A673 (cell line): ENCODE measurements around the gene KRTAP5-3. TPM values are rescaled to one million over a fixed set of nuclear protein-coding genes. Genes with fewer than 3 reads are reported as not detected.

Experiments used
- BruUV-seq: library from RNA; stranded (reverse); fragments of 400-500 nt; replicated peaks from 2 replicates; lab custom pipeline; 2021; lab: Mats Ljungman, UMichigan
- CTCF ChIA-PET: fragments of 300-600 bp; sonication (Branson Sonifier 250); formaldehyde crosslinking; loops from one replicate; lab custom pipeline; 2022; ENCODE audit warnings: antibody characterized with exemption; lab: Charles Lee
- POLR2A ChIA-PET: fragments of 300-600 bp; sonication (Branson Sonifier 250); formaldehyde crosslinking; loops from one replicate; lab custom pipeline; 2022; ENCODE audit warnings: antibody characterized with exemption; ENCODE audit not compliant: low non-redundant PET; lab: Charles Lee
- DNase-seq: peaks from one replicate; pipeline ENCODE4 v3.0.0-alpha.2; 2015; ENCODE audit warnings: low spot score
- H3K27ac ChIP-seq: fragments of 200-600 bp; sonication (generic); 2 replicates; pipeline ENCODE4 v1.5.1; 2016; ENCODE audit warnings: mixed run types, low read depth, mild to moderate bottlenecking, mixed read lengths, antibody characterized with exemption, low read length; ENCODE audit not compliant: poor library complexity, severe bottlenecking
- H3K27me3 ChIP-seq: fragments of 200-600 bp; sonication (generic); replicated peaks from 2 replicates; pipeline ENCODE4 v1.6.1; 2017; ENCODE audit warnings: mixed run types, low read depth, mild to moderate bottlenecking, mixed read lengths, antibody characterized with exemption, low read length; ENCODE audit not compliant: insufficient read depth, poor library complexity
- H3K36me3 ChIP-seq: fragments of 200-600 bp; sonication (generic); 2 replicates; pipeline ENCODE4 v1.6.1; 2016; ENCODE audit warnings: mixed run types, mild to moderate bottlenecking, mixed read lengths, antibody characterized with exemption, low read length; ENCODE audit not compliant: insufficient read depth, poor library complexity, severe bottlenecking
- H3K4me1 ChIP-seq: fragments of 200-600 bp; sonication (generic); 2 replicates; pipeline ENCODE4 v1.6.1; 2017; ENCODE audit warnings: mixed run types, mild to moderate bottlenecking, mixed read lengths, antibody characterized with exemption, low read length; ENCODE audit not compliant: insufficient read depth, poor library complexity, severe bottlenecking
- H3K4me3 ChIP-seq: fragments of 200-600 bp; sonication (generic); 2 replicates; pipeline ENCODE4 v1.5.1; 2016; ENCODE audit warnings: low read depth, mixed run types, mild to moderate bottlenecking, mixed read lengths, low read length; ENCODE audit not compliant: poor library complexity, severe bottlenecking
- H3K9me3 ChIP-seq: fragments of 200-600 bp; sonication (generic); 2 replicates; pipeline ENCODE4 v1.6.1; 2016; ENCODE audit warnings: mixed run types, low read depth, mild to moderate bottlenecking, mixed read lengths, antibody characterized with exemption, low read length; ENCODE audit not compliant: poor library complexity, severe bottlenecking
- EZH2 ChIP-seq: fragments of 200-600 bp; sonication (generic); IDR thresholded peaks from 2 replicates; pipeline ENCODE4 v1.6.1; 2017; ENCODE audit warnings: borderline replicate concordance, low read depth, mild to moderate bottlenecking, mixed read lengths, antibody characterized with exemption, low read length; ENCODE audit not compliant: poor library complexity, severe bottlenecking
- intact Hi-C: fragments of 100-400 bp; cut with micrococcal nuclease; formaldehyde crosslinking; loops from one replicate; pipeline ENCODE4 v1.10.0; 2022; ENCODE audit not compliant: unreplicated experiment
- total RNA-seq: library from RNA; stranded (reverse); gene quantifications from 2 replicates; pipeline ENCODE4 v1.2.3, GENCODE V29; 2021
- TF ChIP-seq, protein P1 (sequence below): fragments of 300-800, 200-600 bp; sonication (generic); conservative IDR thresholded peaks from 2 replicates; pipeline ENCODE4 v1.5.1; 2017; ENCODE audit warnings: low read depth, mild to moderate bottlenecking, antibody characterized with exemption, low read length, moderate library complexity, mixed read lengths

The KRTAP5-3 gene
- total RNA-seq, 1 experiment from 2014 or later, result not detected

- H3K4me1 ChIP-seq, result no peaks in the 10 kb centered on the region
- H3K4me3 ChIP-seq, result no peak overlapping the region
- H3K27ac ChIP-seq, result no peak overlapping the region
- TF ChIP-seq EZH2, result no peak
- TF ChIP-seq, protein P1, sequence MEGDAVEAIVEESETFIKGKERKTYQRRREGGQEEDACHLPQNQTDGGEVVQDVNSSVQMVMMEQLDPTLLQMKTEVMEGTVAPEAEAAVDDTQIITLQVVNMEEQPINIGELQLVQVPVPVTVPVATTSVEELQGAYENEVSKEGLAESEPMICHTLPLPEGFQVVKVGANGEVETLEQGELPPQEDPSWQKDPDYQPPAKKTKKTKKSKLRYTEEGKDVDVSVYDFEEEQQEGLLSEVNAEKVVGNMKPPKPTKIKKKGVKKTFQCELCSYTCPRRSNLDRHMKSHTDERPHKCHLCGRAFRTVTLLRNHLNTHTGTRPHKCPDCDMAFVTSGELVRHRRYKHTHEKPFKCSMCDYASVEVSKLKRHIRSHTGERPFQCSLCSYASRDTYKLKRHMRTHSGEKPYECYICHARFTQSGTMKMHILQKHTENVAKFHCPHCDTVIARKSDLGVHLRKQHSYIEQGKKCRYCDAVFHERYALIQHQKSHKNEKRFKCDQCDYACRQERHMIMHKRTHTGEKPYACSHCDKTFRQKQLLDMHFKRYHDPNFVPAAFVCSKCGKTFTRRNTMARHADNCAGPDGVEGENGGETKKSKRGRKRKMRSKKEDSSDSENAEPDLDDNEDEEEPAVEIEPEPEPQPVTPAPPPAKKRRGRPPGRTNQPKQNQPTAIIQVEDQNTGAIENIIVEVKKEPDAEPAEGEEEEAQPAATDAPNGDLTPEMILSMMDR, result no peak
- ChIA-PET CTCF (no interaction called here), POLR2A (no interaction called here)
- H3K27me3 ChIP-seq, result no peaks in the 10 kb centered on the region
- no peaks in the 10 kb centered on the region for H3K9me3 ChIP-seq
- intact Hi-C loops, result no loop called here
- no peak for DNase-seq
- H3K36me3 ChIP-seq, result no peaks in the 10 kb centered on the region
- BruUV-seq, result no TSS peak
Measured at GRCh38 chr11:1651411-1651980, 43.2 kb upstream of the KRTAP5-3 start.

DNA sequence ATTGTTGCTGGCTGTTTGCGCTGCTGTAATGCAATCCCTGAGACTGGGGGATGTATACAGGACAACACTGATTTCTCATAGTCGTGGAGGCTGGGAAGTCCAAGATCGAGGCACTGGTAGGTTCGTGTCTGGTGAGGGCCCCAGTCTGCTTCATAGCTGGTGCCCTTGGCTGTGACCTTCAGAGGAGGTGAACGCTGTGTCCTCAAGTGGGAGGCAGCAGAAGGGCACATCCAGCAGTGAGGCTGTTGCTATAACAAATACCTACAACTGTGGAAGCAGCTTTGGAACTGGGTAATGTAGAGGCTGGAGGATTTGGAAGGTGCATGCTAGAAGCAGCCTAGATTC is 42.6 kb upstream of the KRTAP5-3 start:
- H3K4me3 ChIP-seq, result no peak overlapping the region
- no peaks in the 10 kb centered on the region for H3K36me3 ChIP-seq
- no TSS peak for BruUV-seq
- H3K4me1 ChIP-seq, result no peaks in the 10 kb centered on the region
- ChIA-PET POLR2A (no interaction called here), CTCF (no interaction called here)
- intact Hi-C loops, result no loop called here
- no peaks in the 10 kb centered on the region for H3K27me3 ChIP-seq
- no peak for DNase-seq
- H3K27ac ChIP-seq, result no peak overlapping the region
- TF ChIP-seq, protein P1, result no peak
- no peak for TF ChIP-seq EZH2
- H3K9me3 ChIP-seq, result no peaks in the 10 kb centered on the region

DNA sequence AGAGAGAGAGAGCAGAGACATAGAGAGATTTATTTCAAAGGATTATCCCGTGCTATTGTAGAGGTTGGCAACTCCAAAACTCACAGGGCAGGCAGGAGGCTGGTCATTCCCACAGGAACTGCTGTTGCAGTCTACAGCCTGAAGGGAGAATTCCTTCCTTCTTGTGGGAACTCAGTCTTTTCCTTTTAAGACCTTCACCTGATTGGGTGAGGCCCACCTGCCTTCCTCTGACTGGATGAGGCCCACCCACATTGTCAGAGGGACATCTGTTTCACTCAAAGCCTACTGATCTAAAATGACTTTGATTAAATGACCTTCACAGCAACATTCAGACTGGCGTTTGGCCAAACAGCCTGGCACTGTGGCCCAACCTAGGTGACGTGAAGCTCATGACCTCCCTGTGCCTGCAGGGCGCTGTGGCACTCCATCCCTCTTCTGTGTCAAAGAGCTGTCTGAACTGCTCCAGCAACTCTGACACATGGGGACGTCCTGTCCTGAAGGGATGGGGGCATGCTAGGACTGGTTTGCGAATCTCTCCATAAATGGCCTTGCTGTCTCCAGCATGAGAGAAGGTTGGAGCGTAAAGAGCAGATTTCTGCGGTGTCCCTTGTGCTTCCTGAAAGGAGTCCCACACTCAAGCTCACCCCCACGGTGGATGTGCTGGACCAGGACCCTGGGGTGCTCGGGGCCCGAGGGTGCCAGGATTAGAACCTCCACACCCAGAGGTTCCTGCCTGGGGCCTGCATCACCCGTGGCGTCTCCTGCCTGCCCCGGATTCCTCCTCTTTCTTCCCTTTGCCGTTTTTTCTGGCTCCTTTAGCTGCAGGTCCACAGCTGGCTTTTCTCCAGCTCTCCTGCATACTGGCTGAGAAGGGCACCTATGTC is 42.0 kb upstream of the KRTAP5-3 start:
- BruUV-seq, result no TSS peak
- intact Hi-C loops, result no loop called here
- POLR2A ChIA-PET, result no interaction called here
- no peaks in the 10 kb centered on the region for H3K9me3 ChIP-seq
- no peaks in the 10 kb centered on the region for H3K27me3 ChIP-seq
- CTCF ChIA-PET, result no interaction called here
- H3K4me1 ChIP-seq, result no peaks in the 10 kb centered on the region
- H3K4me3 ChIP-seq, result no peak overlapping the region
- DNase-seq, result no peak
- no peaks in the 10 kb centered on the region for H3K36me3 ChIP-seq
- H3K27ac ChIP-seq, result no peak overlapping the region
- TF ChIP-seq EZH2, result no peak
- TF ChIP-seq, protein P1, result no peak
